Mucosa of gallbladder (tissue), 1 donor: Measurements from ENCODE around the gene SLFN14. TPM values are rescaled to one million over a fixed set of nuclear protein-coding genes. Genes with fewer than 3 reads are reported as not detected.
"Not testable (repeated sequence)": the region's sequence is repeated elsewhere in the genome, so short reads cannot be mapped to it uniquely, and the experiment has no call there.

Experiments
- DNase-seq: peaks from one replicate; pipeline ENCODE4 v3.0.0-alpha.2; 2020; ENCODE audit warnings: low spot score
- total RNA-seq: library from RNA; stranded (reverse); gene quantifications from one replicate; pipeline ENCODE4 v1.2.1, GENCODE V29; 2021
- donor health status: DM: no; HTN: no; CAD: no.

The SLFN14 gene
- total RNA-seq = not detected

GRCh38 chr17:35560703-35561102 is at the start of gene SLFN14:
SLFN14 (minus strand) TSS chr17:35560819; CDS start chr17:35558062, 2,757 bp downstream.
- DNase-seq = no peak

GRCh38 chr17:35609831-35610230 is 49.2 kb upstream of the SLFN14 start:
- no peak for DNase-seq

GRCh38 chr17:35607239-35607847 is 46.7 kb upstream of the SLFN14 start:
- DNase-seq = no peak

- DNase-seq = no peak
Measured at GRCh38 chr17:35605678-35606077, 45.1 kb upstream of the SLFN14 start.

- DNase-seq = no peak
Measured at GRCh38 chr17:35603674-35604073, 43.1 kb upstream of the SLFN14 start.

GRCh38 chr17:35597604-35598003 is 37.0 kb upstream of the SLFN14 start:
- DNase-seq = no peak

- DNase-seq = no peak
Measured at GRCh38 chr17:35596530-35597233, 36.1 kb upstream of the SLFN14 start.

GRCh38 chr17:35596072-35596471 is 35.5 kb upstream of the SLFN14 start:
- DNase-seq = no peak

- DNase-seq = peak; percentile 18
Measured at GRCh38 chr17:35588196-35588920, 27.7 kb upstream of the SLFN14 start.

- peak; percentile 96 for DNase-seq
Measured at GRCh38 chr17:35587074-35587961, 26.7 kb upstream of the SLFN14 start, which contains the start of gene AP2B1. AP2B1 (plus strand) TSS chr17:35587322; CDS start chr17:35594031, 6,709 bp downstream.

GRCh38 chr17:35586569-35587073 is 26.0 kb upstream of the SLFN14 start:
- no peak for DNase-seq

- DNase-seq = no peak
Measured at GRCh38 chr17:35584061-35584460, 23.4 kb upstream of the SLFN14 start.

GRCh38 chr17:35578929-35579432 is 18.4 kb upstream of the SLFN14 start:
- DNase-seq = no peak

GRCh38 chr17:35578197-35578928 is 17.7 kb upstream of the SLFN14 start, which contains the start of gene PEX12:
PEX12 (minus strand) TSS chr17:35578571; CDS start chr17:35578021, 550 bp downstream.
- peak; percentile 92 for DNase-seq

- DNase-seq = no peak
Measured at GRCh38 chr17:35577830-35578196, 17.2 kb upstream of the SLFN14 start.

- no peak for DNase-seq
Measured at GRCh38 chr17:35575759-35576158, 15.1 kb upstream of the SLFN14 start.

GRCh38 chr17:35569405-35569804 is 8.8 kb upstream of the SLFN14 start:
- DNase-seq = no peak

- no peak for DNase-seq
Measured at GRCh38 chr17:35568561-35568960, 7.9 kb upstream of the SLFN14 start.

- DNase-seq = no peak
Measured at GRCh38 chr17:35566968-35567367, 6.3 kb upstream of the SLFN14 start.

GRCh38 chr17:35563181-35563580 is 2.6 kb upstream of the SLFN14 start:
- DNase-seq = not testable (repeated sequence)
